ENCODE data around the gene RALGPS1.

DNA sequence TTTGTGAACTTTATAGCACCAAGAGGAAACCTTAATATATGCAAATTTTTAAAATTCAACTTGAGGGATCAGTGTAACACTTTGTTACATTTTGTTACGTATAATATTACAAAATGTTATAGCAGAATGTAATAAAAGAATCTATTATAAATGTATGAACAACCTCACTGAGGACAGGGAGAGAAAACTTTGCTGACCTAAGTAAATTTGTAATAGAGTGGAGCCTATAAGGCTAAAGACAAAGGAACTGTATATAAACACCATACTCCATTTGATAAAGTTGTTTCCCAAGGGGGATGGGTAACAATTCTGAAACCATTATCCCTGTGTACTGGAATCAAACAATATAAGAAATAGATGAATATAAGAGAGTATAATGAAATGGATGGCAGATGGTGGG, 130.6 kb downstream of the RALGPS1 start:
- TF ChIP-seq, protein P1, sequence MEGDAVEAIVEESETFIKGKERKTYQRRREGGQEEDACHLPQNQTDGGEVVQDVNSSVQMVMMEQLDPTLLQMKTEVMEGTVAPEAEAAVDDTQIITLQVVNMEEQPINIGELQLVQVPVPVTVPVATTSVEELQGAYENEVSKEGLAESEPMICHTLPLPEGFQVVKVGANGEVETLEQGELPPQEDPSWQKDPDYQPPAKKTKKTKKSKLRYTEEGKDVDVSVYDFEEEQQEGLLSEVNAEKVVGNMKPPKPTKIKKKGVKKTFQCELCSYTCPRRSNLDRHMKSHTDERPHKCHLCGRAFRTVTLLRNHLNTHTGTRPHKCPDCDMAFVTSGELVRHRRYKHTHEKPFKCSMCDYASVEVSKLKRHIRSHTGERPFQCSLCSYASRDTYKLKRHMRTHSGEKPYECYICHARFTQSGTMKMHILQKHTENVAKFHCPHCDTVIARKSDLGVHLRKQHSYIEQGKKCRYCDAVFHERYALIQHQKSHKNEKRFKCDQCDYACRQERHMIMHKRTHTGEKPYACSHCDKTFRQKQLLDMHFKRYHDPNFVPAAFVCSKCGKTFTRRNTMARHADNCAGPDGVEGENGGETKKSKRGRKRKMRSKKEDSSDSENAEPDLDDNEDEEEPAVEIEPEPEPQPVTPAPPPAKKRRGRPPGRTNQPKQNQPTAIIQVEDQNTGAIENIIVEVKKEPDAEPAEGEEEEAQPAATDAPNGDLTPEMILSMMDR (IDR thresholded peaks at IDR 0.05; ENCODE audit: low read depth, low read length): no peak
- no peak for TF ChIP-seq EZH2phosphoT487 (IDR thresholded peaks at IDR 0.05; ENCODE audit: low read depth)

Data from OCI-LY3 (cell line).